ENCODE results near the gene NARF.

The NARF gene

DNA sequence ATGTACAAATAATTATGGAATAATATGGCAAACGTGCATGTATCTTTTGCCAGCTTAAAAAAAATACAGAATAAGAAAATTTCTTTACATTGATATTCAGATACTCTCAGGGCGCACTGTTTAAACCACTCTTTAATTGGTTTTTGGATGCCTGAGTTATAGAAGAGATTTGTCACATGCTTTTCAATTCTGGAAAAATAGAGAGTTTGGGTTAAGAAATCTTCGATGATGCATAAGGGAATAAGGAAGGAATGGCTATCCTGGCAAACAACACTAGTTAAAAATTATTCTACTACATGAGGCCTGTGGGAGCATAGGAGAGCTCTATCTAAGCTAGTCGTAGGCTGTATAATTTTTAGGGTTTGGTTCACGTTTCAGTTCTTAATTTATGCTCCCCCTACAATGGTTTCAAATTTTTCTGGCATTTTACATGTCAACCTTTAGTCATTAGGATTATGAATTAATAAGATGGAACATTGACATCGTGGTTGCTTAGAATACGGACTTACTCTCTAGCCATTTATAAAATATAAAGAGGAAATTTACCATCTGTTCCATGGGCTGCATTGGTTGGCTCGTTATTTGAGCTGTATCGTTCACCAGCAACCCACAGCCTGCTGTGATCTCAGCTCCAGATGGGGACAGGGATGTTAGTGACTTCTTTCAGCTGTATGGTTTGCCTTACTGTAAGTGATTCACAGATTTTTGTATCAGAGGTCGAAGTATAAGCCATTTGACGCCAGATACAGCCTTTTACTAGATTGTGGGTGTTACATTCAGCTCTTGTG lies 15.9 kb downstream of the NARF start:
- no peak for DNase-seq (ENCODE audit: low spot score)

DNA sequence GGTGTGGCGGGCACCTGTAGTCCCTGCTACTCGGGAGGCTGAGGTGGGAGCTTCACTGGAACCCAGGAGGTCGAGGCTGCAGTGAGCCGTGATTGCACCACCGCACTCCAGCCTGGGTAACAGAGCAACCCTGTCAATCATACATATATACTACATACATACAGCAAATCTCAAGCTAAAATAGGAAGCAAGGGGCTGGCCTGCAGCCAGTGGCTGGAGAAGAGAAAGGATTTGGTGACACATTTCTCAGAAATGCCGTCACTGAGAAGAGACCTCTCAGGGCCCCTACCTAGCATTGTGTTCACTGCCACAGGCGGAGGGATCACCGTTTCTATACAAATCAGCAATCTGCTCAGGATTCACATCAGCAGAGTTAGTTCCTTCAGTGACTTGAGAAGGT lies 16.9 kb downstream of the NARF start:
- no peak for DNase-seq (ENCODE audit: low spot score)

DNA sequence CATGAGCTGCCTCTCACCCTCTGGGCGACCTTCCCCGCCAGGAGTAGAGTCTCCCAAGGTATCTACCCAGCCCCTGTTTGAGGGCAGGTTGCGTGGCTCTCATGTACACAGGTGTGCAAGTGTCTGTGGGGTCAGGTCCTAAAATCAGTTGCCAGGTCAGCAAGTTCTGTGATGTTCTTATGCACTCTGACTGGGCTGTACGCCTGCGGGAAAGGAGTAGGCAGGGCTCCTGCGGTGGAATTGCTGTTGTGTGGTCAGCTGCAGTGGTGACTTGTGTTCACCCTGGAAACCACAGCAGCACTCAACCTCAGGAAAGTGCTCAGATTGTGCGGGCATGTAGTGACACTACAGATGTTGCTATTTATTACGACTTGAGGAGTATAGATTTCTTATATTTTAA lies 19.4 kb downstream of the NARF start:
- no peak for DNase-seq (ENCODE audit: low spot score)

DNA sequence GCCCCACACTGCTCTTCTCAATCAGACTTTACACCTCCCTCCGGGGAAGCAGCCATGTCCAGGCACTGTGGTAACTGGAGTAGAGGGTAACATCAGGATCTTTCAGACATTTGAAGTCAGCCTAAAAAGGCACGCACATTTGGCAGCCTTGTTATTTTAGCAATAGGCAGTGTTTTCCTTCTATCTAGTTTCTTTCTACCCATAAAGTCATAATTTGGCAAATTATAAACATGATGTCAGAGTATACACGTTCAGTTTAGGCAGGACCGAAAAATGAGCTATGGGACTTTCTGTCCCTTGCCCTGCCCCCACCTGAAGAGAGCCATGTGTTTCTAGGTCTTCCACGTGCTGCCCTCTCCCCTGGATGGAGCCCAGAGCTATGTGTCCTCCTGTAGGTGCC lies 21.1 kb downstream of the NARF start:
- DNase-seq (ENCODE audit: low spot score), result no peak

DNA sequence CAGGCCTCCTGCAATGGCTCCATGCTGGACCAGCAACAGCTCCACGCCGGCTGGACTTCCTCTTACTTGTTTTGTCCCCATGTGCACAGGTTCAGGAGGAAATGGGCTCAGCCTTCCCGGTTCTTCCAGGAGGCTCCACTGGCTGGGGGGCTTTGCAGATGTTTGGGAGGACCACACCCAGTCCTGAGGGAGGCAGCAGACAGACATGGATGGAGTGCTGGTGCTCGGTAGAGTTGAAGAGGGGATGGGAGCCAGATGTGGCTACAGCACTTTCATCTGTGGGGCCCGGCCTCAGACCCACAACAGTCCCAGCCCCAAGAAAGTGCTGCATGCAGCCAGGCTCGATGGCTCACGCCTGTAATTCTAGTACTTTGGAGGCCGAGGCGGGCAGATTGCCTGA lies 21.8 kb downstream of the NARF start:
- no peak for DNase-seq (ENCODE audit: low spot score)

DNA sequence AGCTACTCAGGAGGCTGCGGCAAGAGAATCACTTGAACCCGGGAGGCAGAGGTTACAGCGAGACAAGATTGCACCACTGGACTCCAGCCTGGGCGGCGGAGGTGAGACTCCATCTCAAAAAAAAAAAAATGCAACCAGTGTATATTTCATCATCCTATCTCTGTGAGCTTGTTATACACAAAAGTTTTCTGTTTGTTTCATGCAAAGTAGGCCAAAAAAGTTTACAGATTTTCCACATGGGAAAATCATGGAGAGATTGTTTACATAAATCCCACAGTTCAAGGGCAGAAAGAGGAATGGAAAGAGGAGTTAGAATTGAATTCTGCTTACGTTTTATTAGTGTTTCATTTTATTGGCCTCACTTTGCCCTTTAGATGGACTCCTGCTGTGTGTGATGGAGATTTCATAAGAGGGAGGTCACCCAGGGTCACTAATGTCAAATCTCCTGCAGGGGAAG lies 24.7 kb downstream of the NARF start:
- DNase-seq (ENCODE audit: low spot score), result no peak

DNA sequence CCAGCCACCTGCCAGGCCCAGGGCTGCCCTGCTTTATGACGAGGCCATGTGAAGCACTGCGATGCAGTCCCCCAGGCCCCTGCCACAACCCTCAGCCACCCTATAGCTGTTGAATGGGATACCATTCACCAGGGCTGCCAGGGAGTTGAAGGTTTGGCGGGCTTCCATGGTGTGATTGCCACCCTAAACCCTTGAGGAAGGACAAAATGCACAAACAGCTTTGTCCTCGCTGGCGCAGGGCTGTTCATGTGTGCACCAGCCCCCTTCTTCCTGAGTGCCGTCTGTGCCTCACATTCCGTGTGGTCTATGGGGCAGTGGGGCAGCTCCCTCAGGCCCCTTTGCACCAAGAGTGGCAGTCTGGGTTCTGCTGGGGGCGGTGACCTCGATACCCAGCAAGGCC lies 25.3 kb downstream of the NARF start:
- no peak for DNase-seq (ENCODE audit: low spot score)

DNA sequence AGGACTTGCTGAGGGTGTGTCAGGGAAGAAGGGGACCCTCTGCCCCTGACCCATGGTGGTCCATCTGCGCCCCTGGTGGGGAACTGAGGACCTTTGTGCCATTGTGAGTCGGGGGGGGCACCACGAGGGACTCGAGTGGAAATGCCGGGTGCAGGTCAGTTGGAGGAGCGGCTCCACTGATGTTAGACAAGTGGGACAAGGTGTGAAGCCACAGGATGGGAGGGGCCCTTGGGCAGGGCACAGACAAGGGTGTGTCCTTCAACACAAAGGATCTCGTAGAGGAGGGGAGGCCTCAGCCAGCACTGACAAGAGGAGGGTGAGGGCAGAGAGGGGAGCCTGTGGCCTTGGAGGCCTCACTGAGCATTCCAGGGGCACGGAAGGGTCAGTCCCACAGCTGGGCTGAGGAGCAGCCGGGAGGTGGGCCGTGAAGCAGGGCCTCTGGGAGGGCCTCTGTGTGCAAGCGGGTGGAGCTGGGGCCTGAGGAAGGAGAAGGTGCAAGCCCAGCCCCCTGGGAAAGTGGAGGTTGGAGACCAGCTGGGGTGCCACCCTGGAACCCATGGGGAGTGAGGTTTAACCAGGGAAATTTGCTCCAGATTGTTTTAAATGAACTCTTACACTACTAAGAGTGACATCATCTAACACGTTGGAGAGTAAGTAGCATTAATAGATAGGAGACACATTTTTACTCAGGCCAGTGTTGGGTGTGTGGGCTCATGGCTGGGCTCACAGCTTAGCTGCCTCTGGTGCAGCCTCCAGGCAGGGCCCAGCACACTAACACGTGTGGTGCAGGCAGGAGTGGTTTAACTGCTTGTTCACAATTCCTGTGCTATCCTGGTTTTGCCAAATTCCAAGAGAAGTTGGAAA lies 27.9 kb downstream of the NARF start:
- DNase-seq (ENCODE audit: low spot score), result no peak

DNA sequence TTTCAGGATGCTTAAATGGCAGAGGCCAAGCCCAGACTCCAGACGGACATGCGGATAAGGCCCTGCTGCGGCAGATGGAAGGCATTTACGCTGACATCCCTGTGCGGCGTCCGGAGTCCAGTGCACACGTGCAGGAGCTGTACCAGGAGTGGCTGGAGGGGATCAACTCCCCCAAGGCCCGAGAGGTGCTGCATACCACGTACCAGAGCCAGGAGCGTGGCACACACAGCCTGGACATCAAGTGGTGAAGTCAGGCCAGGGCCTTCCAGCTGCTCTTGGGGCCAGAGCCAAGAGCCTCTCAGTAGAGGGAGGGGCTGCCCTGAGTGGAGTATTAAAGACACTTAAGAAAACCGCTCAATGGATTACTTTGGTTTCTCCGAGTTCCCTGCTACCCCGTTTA lies 29.4 kb downstream of the NARF start:
- DNase-seq (ENCODE audit: low spot score), result no peak

DNA sequence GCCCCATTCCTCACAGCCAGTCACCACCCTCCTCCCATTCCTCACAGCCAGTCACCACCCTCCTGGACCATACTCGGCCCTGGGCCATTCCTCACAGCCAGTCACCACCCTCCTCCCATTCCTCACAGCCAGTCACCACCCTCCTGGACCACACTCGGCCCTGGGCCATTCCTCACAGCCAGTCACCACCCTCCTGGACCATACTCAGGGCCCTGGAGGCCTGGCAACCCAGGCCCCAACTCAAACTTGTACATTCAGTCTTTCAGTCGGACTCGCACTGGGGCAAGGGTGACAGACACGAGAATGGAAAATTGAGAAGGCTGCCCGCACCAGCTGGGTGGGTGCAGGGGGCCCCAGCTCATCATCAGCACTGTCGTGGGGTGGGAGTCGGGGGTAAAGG lies 30.6 kb downstream of the NARF start:
- DNase-seq (ENCODE audit: low spot score), result no peak

DNA sequence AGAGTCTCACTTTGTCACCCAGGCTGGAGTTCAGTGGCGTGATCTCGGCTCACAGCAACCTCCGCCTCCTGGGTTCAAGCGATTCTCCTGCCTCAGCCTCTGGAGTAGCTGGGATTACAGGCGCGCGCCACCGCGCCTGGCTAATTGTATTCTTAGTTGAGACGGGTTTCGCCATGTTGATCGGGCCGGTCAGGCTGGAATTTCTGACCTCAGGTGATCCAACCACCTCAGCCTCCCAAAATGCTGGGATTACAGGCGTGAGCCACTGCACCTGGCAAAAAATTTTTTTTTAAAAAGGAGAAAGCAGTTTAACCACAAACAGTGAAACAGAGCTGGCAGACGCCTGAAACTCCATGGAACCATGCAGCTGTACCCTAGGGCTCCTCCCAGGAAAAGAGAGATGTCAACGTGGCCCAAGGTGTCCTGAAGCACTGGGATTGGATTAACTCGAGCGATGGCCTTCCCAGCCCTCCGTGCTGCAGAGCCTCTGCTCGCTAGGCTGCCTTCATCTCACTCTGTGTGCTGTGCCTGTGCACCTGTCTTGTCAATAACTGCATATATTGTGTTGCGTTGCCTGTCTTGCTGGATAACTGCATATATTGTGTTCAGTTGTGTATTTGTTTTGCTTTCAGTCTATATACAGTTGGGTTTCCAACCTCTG lies 31.4 kb downstream of the NARF start:
- no peak for DNase-seq (ENCODE audit: low spot score)

DNA sequence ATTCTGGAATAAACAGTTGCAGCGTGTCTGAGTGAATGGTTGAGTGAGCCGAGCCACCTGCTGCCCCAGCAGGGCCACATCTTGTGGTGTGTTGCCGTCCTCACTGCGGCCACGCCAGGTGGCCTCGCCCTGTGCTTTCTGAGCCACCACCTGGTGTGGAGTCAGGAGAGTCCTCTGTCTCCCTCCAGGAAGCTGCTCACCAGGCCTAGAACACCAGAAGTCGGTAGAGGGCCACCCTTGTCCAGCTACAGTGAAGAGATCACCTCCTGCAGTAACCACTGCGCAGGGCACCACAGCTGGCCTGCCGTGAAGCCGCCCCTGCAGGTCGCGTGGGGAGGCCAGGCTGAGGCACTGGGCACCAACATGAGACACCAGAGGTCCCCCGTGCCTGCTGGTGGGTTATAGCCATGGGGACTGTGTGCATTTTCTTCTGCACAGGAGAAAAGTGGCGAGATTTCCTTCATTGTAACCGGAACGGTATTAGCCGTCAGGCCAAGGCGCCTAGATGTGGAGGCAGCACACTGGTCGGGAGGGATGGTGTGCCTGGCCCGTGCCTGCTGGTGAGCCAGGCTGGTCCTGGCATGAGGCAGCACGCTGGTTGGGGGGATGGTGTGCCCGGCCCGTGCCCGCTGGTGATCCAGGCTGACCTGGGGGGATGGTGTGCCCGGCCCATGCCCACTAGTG lies 32.1 kb downstream of the NARF start:
- DNase-seq (ENCODE audit: low spot score), result no peak

DNA sequence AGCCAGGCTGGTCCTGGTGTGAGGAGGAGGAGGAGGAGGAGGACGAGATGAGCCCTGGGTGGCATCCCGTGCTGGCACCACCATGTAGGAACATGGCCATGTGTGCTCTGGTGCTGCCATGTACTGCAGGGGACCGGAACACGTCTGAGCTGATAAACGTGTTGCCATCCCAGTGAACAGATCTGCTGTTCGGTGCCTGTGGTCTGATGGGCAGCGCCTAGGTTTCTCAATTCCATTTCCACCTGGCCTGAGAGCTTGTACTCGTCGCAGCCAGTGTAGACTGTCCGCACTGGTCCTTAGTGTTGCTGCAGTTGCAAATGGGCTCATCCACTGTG lies 32.6 kb downstream of the NARF start:
- DNase-seq (ENCODE audit: low spot score), result no peak

DNA sequence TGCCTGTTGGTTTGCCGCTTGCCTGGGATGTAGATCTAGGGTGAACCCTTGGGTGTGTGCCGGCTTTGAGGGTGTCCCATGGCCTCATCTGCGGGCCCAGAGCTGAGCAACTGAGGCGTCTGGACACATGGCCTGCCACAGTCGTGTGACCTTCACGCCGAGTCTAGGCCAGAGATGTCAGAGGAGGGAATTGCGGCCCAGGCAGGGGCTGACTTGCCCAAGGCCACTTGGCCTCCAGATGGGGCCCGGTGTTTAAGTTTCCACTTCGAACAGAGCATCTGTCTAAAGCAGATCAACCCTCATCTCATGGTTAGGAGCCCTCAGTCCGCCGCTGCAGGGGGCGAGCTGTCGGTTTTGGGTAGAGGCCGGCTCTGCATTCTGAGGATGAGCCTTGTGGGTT lies 33.0 kb downstream of the NARF start:
- no peak for DNase-seq (ENCODE audit: low spot score)

DNA sequence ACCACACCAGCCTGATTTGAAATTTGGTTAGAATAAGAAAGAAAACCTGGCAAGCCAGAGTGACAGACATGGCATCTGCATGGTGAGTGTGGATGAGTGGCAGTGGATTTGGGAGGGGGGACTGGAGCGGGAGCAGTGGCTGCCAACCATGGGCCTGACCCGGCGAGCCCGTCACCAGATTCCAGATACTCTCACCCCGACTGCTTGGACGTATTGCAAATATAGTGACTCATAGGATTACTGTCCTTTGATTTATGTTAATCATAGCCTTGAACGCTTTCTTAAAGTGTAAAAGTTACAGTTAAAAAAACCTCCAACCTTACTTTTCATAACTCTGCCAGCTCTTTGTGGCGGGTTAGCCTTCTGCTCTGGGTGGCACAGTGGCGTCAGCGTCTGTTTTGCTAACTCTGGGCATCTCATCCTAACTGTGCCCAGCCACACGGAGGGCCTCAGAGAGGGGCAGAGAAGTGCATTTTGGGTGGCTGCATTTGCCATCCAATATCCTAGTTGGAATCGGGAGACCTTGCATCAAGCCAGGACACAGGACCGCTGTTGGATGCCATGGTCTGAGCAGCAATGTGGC lies 34.2 kb downstream of the NARF start:
- peak; percentile 73 for DNase-seq (ENCODE audit: low spot score)

DNA sequence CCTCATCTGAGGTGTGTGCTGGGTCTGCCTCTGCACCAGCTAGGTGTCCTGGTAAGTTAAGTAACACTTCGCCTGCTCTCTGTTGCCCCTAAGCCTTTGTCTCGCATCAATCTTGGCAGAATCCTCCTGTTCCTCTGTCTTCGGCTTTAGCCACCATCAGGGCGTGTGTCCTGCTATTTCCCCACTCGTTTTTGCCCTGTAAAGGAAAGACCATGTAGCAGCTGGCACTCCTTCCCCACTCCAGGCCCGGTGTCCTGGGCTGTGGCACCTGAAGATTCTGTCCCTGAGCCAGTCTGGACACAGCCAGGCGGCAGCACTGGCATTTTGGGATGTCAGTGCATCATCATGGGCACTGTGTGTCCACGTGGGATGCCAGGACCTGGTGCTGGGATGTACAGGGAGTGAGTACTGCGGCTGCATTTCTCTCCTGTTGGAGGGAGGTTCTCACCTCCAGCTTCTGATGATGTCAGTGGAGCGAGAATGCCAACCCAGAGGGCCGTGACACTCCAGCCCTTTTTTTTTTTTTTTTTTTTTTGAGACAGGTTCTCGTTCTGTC lies 34.8 kb downstream of the NARF start:
- no peak for DNase-seq (ENCODE audit: low spot score)

DNA sequence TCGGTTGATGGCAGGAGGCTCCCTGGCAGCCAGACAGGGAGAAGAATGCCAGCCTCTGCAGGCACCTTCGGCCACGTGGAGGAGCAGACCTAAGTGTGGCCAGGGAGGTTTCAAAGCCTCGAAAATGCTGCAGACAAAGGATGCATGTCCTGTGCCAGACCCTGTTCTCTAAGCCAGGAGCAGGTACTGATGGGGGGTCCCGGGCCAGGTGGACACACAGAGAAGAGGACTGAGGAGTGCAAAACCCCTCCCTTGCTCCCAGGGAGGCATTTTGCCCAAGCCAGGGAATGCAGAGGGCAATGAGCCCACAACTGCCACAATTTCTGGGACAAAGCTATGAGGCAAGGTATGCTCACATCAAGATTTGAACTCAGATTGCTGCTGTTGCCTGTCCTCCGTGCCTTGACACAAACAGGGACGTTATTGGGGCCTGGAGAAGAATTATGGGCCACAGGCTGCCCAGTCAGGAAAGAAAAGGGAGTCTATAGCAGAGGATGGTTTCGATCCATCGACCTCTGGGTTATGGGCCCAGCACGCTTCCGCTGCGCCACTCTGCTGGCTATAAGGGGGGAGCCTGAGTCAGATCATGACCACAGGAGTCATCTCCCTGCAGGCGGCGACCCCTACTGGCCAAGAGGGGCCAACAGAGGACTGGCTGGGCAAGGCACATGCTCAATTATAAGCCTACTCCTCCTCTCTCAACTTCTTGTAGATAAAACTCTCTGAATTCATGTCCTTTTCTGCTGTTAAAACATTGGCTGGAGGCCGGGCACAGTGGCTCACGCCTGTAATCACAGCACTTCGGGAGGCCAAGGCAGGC lies 35.9 kb downstream of the NARF start:
- DNase-seq (ENCODE audit: low spot score), result peak; percentile 96

DNA sequence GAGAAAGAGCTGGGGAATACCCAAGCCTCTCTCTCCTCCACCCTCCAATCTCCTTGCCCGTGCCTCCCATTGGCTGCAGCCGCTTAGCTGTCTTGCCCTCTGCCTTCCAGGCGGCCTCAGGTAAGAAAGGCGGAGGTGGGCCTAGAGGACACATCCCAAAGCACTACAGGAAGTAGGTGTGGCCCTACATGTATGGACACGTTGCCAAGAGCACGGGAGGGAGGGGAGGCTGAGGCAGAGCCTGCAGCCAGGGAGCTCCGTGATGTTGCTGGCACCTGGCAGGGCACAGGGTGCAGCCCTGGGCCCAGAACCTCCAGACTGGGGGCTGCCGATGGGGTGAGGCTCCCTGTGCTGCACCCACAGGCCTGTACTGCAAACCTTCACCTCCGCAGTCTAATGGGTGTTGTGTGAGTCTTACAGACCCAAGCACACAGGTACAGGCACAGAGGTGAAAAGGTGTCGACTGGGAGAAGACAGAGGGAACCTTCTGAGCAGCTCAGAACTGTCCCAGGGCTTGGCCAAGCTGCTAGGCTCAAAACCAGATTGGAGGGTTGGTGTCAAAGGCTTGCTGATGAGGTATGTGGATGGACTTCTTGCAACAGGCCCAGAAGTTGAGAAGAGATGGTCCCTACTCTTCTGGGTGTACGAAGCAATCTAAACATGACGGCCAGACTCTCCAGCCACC lies 37.4 kb downstream of the NARF start:
- no peak for DNase-seq (ENCODE audit: low spot score)

DNA sequence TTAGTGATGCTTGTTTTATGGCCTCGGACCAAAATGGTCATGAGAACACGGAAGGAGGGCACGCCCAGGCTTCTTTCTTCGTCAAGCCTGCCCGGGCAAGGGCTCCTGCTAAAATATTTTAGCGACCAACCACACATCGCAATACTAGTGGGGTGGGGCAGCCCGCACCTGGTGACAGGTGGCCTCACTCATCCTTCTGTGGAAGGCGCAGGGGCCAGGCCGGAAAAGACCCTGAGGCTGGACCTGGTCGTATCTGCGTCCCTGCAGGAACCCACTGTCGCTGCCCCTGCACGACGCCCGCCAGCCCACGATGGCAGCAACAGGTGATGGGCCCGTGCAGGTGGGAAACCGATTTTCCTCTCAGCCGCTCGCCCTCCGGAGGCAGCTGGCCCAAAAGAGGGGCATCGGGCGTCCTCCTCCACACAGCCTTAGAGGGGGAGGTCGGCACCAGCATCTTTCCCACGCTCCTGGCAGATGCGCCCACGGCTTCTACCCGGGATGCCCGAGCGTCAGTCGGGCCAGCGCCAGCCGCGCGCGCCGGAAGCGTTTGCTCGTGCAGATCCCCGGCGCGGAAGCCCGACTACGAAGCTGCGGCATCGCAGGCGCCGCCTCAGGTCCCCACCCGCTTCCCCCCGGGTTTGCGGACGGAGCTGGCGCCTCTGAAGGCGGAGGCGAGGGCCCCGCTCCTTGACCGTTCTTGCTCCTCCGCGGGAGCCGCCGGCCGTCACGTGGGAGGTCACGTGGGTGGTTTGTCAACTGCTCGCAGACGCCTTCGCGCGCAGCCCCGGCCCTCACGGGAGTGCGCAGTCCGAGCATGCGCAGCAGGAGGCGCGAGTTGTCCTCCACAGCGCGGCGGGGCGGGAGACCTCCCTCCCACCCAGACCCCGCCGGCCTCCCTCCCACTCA lies 38.2 kb downstream of the NARF start:
- peak; percentile 98 for DNase-seq (ENCODE audit: low spot score)

Data from hepatic stellate cell (primary cell).